Stimulated activated CD4-positive, alpha-beta T cell treated with anti-CD3 and anti-CD28 coated beads, Interleukin-1b, Interleukin-23, amount 100 ng/mL, for 48 hours (primary cell): Measurements from ENCODE around the gene RIMS1.
"Not testable (repeated sequence)": the region's sequence is repeated elsewhere in the genome, so short reads cannot be mapped to it uniquely, and the experiment has no call there.

Experiments
- DNase-seq: peaks from one replicate; pipeline ENCODE4 v3.0.0-alpha.2; 2020

The RIMS1 gene

GRCh38 chr6:71983131-71983530 is 96.8 kb downstream of the RIMS1 start:
- no peak for DNase-seq

GRCh38 chr6:71994705-71995271 is 108.4 kb downstream of the RIMS1 start:
- DNase-seq = no peak

DNA sequence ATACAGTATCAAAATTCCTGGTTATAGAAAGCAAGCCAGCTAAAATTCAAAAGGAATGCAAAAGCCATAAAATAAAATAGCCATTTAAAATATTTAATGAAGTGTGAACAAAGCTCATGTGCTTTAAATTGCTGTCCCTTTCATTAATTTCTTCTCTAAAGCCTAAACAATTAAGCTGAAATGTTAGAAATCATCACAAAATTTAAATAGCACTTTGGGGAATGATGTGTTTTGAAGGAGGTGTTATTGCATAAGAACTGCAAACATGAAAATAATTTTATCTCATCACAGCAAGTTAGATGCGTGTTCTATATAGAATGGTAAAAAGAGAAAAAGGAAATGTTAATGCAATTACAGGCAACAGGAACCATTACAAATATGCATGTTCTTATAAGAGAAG is 111.0 kb downstream of the RIMS1 start:
- no peak for DNase-seq

DNA sequence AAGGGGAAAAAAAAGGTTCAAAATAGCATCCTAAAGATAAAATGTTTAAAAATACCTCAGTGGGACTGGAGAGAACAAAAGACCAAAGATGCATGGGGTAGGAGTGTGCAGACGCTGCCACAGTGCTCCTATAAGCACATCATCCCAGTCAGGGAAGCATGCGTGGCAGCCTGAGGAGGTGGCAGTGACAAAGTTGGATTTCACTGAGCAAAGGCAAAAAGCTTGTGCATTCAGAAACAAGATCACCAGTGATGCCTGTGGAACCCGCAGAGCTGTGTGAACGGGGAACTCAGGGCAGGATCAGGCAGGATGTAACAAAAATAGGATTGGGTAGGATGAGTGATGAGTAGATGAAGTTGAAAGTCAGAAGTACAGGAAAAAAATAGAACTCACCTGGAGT is 116.1 kb downstream of the RIMS1 start:
- DNase-seq = no peak

DNA sequence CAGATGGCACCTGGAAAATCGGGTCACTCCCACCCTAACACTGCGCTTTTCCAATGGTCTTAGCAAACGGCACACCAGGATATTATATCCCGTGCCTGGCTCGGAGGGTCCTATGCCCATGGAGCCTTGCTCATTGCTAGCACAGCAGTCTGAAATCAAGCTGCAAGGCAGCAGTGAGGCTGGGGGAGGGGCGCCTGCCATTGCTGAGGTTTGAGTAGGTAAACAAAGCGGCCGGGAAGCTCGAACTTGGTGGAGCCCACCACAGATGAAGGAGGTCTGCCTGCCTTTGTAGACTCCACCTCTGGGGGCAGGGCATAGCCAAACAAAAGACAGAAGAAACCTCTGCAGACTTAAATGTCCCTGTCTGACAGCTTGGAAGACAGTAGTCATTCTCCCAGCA is 120.2 kb downstream of the RIMS1 start:
- DNase-seq = not testable (repeated sequence)

GRCh38 chr6:72022830-72023229 is 136.5 kb downstream of the RIMS1 start:
- DNase-seq = no peak

GRCh38 chr6:72031471-72031870 is 145.1 kb downstream of the RIMS1 start:
- DNase-seq = no peak

DNA sequence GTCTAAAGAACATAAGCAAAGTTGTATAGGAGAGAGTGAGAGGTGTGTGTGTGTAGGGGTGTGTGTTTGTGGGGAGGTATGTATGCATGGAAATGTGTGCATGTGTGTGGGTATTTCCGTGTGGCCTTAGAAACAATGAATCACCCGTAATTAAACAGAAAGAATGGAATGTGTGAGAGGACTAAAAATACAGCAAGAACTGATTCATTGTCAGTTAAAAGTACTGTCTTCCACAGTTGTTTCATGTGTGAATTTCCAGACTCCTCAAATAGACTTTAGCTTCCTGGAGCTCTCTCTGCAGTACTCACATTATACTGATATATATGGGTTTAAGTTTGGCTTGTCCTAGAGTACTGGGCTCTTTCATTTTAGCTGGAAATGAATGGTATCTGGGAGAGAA is 145.7 kb downstream of the RIMS1 start:
- no peak for DNase-seq

DNA sequence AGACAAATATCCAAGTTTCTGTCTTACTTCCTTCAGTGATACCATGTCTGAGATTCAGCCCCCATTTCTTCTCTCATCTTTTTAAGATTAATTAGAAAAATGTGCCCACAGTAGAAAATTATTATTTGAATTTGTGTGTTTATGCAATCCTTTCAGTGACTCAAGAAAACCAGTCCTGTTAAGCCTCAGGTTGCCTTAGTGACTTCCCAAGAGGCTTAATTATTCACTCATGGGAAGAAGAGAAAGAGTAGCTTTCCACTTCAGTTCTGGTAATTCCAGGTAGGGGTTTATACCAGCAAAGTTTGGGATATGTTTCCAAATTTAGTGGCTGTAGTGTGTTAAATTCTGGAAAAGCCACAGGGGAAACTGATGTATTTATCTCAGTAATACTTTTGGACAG is 149.1 kb downstream of the RIMS1 start:
- DNase-seq = no peak

DNA sequence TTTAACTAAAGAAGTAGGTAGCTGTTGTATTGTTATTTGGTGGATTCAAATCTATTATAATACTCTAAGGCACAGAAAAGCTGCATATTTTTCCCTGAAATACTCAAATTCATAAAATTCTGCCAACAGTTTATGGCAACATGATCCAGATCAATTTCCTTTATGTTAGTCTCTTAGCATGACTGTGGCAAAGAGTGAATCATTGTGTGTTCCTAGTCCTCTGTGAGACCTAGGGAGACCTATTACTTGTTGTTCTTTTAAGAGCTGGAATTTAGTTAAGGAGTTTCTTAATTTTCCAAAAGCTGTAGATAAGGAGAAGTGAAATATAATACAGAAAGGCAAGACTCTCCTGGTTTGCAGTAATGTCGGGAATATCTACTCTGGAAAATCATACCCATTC is 149.6 kb downstream of the RIMS1 start:
- DNase-seq = no peak

DNA sequence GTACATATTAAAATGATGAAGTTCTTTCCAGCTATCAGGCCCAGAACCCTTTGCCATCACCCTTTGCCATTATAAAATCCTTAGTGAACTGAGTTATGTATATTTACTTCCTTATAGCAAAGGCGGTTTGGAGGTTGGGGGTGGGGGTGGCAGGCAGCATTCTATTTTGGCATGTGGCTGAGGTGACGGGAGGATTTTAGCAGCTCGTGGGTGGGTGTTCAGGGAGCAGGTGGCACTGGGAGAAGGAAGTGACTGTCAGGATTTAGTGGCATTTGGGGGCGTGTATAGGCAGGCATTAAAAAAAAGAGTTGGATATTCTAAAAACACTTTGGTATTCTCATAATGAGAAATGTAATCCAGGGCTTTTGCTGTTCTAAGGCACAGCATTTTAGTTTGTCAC is 150.7 kb downstream of the RIMS1 start:
- DNase-seq = no peak

- no peak for DNase-seq
Observed at GRCh38 chr6:72040111-72040510, 153.8 kb downstream of the RIMS1 start.

DNA sequence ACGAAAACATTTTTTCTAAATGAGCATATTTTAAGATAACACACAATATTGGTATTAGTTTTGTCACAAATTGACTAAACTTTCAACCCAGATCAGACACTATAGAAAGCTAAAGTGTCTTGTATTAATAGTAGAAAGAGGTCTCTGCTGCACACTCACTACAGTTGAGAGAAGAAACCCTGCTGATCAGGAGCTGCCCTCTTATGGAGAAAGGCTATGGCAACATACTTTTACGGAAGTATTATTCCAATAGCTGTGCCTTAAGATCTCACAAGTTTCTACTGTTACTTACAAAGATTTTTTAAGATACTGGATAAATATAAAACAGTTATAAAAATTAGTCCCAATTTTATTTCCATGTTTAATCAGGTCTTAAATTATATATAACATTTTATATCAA is 155.7 kb downstream of the RIMS1 start:
- DNase-seq = no peak

DNA sequence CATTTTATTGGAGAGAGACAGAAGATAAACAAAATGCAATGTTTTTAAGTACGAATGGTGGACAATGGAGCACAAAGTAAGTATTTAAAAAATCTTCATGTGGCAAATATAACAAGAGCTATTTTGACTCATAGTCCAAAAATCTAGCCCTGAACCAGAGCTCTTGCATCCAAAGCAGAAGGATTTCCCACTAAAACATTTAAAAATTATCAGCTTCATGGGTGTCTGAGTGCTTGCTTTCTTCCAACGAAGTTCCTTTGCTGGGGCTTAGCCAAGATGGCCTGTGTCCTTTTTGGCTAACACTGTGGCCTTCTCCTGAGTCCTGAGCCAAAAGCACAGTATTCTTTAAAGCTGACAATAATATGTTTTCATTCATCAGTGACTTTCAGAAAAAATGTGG is 161.7 kb downstream of the RIMS1 start:
- DNase-seq = no peak

- DNase-seq = no peak
Observed at GRCh38 chr6:72049376-72049775, 163.0 kb downstream of the RIMS1 start.

- no peak for DNase-seq
Observed at GRCh38 chr6:72061286-72061685, 174.9 kb downstream of the RIMS1 start.

- DNase-seq = no peak
Observed at GRCh38 chr6:72064399-72064975, 178.1 kb downstream of the RIMS1 start.

- no peak for DNase-seq
Observed at GRCh38 chr6:72078096-72078495, 191.7 kb downstream of the RIMS1 start.

DNA sequence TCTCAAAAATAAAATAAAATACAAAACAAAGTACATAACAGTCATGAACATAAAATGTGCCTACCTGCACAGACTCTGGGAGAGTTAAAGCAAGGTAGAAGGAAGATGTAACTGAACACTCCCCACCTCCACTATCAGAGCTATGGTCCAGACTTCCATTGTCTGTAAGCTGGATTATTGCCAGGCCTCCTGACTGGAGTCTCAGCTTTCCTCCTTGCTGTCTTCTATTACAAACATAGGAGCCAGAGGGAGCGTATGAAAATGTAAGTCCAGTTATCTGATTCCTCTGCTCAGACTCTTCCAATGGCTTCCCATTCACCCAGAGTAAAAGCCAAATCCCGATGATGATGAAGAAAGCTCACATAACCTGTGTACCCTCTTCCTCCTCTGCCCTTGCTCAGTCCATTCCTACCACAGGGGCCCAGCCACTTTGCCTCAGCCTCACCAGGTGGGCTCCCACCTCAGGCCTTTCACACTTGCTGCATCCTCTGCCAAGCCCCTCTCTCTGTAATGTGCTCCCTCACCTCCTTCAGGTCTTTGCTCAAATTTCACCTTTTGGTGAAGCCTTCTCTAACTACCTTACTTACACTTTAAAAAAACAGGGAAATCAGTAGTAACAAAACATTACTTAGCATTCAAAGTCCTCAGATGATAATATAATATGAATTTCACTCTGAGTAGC is 194.1 kb downstream of the RIMS1 start:
- DNase-seq = no peak

- no peak for DNase-seq
Observed at GRCh38 chr6:72081871-72082270, 195.5 kb downstream of the RIMS1 start.

DNA sequence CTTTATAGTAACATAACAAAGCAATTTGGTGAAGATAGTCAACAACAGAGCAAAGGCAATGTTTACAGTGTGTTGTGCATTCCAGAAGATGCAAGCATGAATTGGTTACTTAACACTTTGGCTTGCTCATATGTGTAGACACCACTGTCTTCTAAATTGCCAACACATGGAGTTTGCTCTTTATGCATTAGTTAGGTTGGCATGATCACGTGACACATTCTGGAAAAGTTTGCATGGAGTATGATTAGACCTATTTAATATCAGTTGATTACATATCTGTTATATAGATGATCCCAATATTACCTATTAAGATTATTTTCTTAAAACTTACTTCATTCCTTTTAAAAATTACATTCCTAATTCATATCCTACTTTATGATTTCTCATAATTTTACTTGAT is 197.6 kb downstream of the RIMS1 start:
- DNase-seq = no peak

DNA sequence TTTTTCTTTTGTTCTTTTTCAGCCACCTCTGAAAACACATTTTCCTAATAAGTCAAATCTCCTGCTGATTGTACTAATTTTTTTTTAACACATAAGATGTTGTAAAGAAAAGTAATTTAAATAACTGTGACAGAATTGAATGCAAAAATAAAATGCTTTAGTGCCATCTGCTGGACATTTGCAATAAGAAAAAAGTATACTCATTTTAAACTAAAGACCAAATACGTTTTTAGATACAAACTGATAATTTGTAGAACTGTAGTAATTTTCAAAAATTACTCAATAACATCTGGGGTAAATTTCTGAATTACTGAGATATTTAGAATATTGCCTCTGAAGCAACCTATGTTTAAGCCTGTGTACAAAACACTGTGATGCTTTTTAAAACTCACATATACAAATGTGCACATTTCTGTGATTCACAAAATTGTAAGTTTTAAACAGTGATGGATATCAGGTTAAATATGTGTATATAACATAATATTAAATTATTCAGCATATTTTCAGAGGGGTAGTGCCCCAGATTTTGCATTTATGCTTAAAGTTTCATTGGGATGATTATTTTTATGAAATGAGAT is 198.7 kb downstream of the RIMS1 start:
- DNase-seq = no peak

DNA sequence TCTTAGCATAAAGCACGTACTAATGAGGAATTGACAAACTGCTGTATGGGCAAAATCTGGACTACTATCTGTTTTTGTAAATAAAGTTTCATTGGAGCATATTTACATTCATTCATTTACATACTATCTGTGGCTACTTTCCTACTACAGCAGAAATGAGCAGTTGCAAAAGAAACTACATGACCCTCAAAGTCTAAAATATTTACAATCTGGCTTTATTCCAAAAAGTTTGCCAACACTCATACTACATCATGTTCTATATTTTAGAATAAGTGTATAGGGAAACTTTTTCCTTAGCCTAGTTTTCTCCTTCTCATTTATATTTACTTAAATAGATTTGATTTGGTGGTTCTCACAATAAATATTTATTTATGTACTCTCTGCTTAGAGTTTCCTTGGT is 208.2 kb downstream of the RIMS1 start:
- no peak for DNase-seq

DNA sequence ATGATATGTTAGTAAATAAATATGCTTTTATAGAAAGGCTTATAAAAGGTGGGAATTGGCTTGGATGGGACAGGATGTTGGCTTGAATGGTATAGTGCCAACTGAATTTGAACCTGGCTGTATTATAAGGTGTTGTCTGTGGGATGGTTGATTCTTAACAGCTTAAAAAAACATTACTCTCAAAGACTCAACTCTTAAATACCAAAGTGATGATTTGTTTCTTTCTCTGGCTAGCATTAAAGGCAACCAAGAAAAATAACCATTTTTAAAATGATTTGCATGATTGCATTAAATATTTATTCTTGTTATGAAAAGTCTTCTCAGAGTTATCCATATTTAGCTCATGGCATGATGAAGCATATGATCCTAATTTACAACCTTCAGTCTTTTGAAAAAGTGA is 216.2 kb downstream of the RIMS1 start:
- DNase-seq = no peak

DNA sequence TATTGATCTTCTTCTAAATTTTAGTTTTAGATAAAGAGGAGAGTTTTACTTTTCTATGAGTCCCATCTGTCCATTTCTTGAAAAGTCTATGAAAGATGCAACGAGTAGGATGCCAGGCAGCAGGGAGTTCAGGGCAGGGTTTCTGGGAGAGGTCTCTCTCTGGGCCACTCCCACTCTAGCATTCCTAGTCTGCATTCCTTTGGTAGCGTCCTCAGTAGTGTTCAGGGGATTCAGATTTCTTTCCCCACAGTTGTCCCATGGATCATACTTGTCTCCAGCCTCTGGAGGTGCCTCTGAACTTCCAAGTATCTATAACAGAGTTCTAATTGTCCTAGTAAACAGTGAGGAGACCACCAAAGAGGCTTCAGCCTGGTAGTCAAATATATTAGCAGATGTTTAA is 225.3 kb downstream of the RIMS1 start:
- no peak for DNase-seq
